Measurements from ENCODE around the gene SLC6A12. TPM values are rescaled to one million over a fixed set of nuclear protein-coding genes. Genes with fewer than 3 reads are reported as not detected.

The SLC6A12 gene
- total RNA-seq, 4 donors from 2014 or later: 0.17 to 0.78 (median 0.34) TPM; not detected in 1

DNA sequence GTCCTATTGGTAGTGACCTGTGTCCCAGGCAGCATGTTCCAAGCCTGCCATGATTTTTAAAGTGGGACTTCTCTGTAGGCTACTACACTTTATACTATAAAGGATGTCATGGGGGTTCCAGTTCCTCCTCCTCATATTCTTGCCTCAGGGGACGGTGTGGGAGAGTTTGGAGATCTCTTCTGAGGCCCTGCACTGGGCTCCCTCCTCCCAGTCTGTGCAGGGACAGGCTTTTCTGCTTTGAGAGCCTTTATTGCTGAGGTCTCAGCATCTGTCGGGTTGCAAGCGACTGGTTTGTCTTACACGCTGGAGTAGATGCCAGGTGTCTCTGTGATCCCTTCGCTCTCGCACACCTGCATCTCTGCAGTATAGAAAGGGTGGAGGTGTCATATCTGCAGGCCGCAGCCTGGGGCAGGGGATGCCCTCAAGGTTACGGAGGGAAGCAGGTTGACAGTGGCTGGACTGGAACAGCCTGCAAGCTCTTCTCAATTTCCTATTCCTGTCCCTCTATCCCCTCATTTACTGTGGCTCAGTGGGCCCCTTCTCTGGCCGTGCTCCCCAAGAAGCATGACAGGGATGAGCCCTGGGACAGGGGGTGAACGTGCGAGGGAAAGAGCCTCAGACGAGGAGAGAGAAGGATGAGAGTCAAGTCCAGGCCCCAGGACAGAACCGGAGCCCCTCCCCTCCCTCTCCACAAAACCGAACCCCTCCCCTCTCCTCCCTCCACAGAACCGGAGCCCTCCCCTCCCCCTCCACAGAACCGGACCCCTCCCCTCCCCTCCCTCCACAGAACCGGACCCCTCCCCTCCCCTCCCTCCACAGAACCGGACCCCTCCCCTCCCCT lies 51.3 kb downstream of the SLC6A12 start:
- no peak for TF ChIP-seq POLR2AphosphoS5 (IDR thresholded peaks at IDR 0.05)
- TF ChIP-seq, protein P1, sequence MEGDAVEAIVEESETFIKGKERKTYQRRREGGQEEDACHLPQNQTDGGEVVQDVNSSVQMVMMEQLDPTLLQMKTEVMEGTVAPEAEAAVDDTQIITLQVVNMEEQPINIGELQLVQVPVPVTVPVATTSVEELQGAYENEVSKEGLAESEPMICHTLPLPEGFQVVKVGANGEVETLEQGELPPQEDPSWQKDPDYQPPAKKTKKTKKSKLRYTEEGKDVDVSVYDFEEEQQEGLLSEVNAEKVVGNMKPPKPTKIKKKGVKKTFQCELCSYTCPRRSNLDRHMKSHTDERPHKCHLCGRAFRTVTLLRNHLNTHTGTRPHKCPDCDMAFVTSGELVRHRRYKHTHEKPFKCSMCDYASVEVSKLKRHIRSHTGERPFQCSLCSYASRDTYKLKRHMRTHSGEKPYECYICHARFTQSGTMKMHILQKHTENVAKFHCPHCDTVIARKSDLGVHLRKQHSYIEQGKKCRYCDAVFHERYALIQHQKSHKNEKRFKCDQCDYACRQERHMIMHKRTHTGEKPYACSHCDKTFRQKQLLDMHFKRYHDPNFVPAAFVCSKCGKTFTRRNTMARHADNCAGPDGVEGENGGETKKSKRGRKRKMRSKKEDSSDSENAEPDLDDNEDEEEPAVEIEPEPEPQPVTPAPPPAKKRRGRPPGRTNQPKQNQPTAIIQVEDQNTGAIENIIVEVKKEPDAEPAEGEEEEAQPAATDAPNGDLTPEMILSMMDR (IDR thresholded peaks at IDR 0.05): no peak
- no peak for TF ChIP-seq EP300 (IDR thresholded peaks at IDR 0.05)
- TF ChIP-seq POLR2A (IDR thresholded peaks at IDR 0.05; ENCODE audit: low read depth): no peak
- Histone ChIP-seq H3K4me1 (no peaks in the 10 kb centered on the region), H3K9me3 (no peaks in the 10 kb centered on the region), H3K27ac (replicated peaks in 1 of 4) (no peak overlapping the region), H3K4me3 (no peak overlapping the region), H3K27me3 (peaks cover 0 to 40% (median 0%) of the 10 kb centered on the region in 4 donors), H3K36me3 (no peaks in the 10 kb centered on the region)
- 67% methylated on average over 17 of the region's 18 CpGs for WGBS
- intact Hi-C loops (cut with DNase I): no loop called here
- no peak for DNase-seq (ENCODE audit: extremely low spot score)

DNA sequence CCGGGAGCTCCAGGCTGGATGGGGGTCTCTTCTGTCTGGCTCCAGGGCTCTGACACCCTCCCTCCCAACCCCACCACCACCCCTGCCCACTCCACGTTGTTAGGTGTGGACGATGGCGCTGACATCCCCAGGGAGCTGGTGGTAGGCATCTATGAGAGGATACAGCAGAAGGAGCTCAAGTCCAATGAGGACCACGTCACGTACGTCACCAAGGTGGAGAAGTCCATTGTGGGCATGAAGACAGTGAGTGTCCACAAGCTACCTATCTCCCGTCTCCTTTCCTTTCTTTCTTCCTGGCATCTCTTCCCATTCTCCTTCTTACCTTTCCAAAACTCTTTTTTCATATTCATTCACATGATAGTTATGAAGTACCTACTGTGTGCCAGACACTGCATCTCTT lies 52.1 kb downstream of the SLC6A12 start:
- Histone ChIP-seq H3K4me1 (no peaks in the 10 kb centered on the region), H3K27me3 (peaks cover 0 to 40% (median 0%) of the 10 kb centered on the region in 4 donors), H3K9me3 (no peaks in the 10 kb centered on the region), H3K36me3 (no peaks in the 10 kb centered on the region), H3K27ac (replicated peaks in 1 of 4) (no peak overlapping the region), H3K4me3 (no peak overlapping the region)
- no peak for DNase-seq (ENCODE audit: extremely low spot score)
- TF ChIP-seq POLR2A (IDR thresholded peaks at IDR 0.05; ENCODE audit: low read depth): no peak
- TF ChIP-seq EP300 (IDR thresholded peaks at IDR 0.05): no peak
- TF ChIP-seq POLR2AphosphoS5 (IDR thresholded peaks at IDR 0.05): no peak
- TF ChIP-seq, protein P1 (IDR thresholded peaks at IDR 0.05): no peak
- WGBS: 94% methylated on average over 7 of the region's 8 CpGs
- intact Hi-C loops (cut with DNase I): no loop called here

DNA sequence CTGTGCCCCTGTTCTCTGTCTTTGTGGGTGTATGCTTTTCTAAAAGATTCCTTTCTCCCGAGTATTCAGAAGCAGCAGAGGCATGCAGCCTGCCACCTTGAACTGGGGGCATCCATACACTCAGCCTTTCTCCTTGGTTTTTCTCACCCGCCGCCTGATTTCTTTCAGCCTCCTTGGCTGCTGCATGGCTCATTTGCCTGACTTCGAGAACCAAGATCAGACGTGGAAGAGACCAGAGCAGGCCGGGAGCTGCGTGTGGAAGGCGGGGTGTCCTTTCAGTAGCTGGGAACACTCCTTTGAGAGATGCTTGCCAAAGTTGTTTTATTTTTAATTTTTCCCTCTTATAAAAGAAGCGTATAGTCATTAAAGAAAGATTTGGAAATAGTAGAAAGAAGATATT lies 53.1 kb downstream of the SLC6A12 start:
- Histone ChIP-seq H3K9me3 (no peaks in the 10 kb centered on the region), H3K27me3 (peaks cover 0 to 40% (median 0%) of the 10 kb centered on the region in 4 donors), H3K4me1 (no peaks in the 10 kb centered on the region), H3K4me3 (no peak overlapping the region), H3K27ac (replicated peaks in 1 of 4) (no peak overlapping the region), H3K36me3 (no peaks in the 10 kb centered on the region)
- no peak for DNase-seq (ENCODE audit: extremely low spot score)
- intact Hi-C loops (cut with DNase I): no loop called here
- 83% methylated on average over 9 of the region's 9 CpGs for WGBS
- no peak for TF ChIP-seq POLR2A (IDR thresholded peaks at IDR 0.05; ENCODE audit: low read depth)
- no peak for TF ChIP-seq POLR2AphosphoS5 (IDR thresholded peaks at IDR 0.05)
- TF ChIP-seq, protein P1 (IDR thresholded peaks at IDR 0.05): no peak
- no peak for TF ChIP-seq EP300 (IDR thresholded peaks at IDR 0.05)

DNA sequence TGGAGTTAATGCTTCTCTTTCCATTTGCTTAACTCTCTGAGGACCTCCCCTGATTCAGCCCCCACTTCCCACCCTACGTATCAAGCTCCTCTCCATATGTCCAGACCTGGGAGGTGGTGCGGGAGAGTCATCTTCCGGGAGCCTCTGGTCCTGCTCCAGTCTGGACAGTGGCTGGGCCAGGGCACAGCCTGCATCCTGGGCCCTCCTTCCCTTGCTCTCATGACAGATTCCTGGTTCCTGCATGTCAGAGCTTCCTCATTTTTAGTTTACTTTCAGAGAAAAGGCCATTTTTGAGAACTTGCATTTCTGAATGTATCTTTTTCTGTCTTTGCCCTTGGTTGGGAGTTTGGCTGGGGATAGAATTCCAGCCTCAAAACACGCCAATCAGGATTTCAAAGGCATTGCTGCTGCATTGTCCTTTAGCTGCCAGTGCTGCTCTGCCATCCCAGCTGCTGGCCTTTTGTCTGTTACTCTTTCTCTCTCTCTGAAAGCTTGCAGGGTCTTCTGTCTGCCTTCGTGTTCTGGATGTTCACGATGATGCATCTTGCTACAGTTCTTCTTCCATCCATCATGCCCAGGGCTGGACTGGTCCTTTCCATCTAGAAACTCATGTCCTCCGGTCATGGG lies 54.7 kb downstream of the SLC6A12 start:
- no peaks in the 10 kb centered on the region for H3K36me3 ChIP-seq

More for the DNA sequence above, 54.7 kb downstream of the SLC6A12 start:
- Histone ChIP-seq H3K27ac (replicated peaks in 1 of 4) (no peak overlapping the region), H3K4me3 (no peak overlapping the region), H3K4me1 (no peaks in the 10 kb centered on the region), H3K9me3 (no peaks in the 10 kb centered on the region), H3K27me3 (peaks cover 0 to 38% (median 0%) of the 10 kb centered on the region in 4 donors)
- intact Hi-C loops (cut with DNase I): no loop called here
- no peak for DNase-seq (ENCODE audit: extremely low spot score)
- 62% methylated on average over 7 of the region's 7 CpGs for WGBS
- TF ChIP-seq POLR2AphosphoS5 (IDR thresholded peaks at IDR 0.05): no peak
- no peak for TF ChIP-seq EP300 (IDR thresholded peaks at IDR 0.05)
- TF ChIP-seq, protein P1 (IDR thresholded peaks at IDR 0.05): no peak
- TF ChIP-seq POLR2A (IDR thresholded peaks at IDR 0.05; ENCODE audit: low read depth): no peak

All from esophagus muscularis mucosa (tissue), 4 donors.